HG03175 (cell line): ENCODE measurements around the gene TULP3.

Experiments used
- ATAC-seq: cut with Tn5 transposase; IDR thresholded peaks from one replicate; pipeline ENCODE4 v1.9.1; 2021; ENCODE audit warnings: mild to moderate bottlenecking, moderate library complexity; ENCODE audit not compliant: unreplicated experiment

The TULP3 gene

GRCh38 chr12:2925322-2925995 lies 34.8 kb downstream of the TULP3 start:
- ATAC-seq = no peak

GRCh38 chr12:2930865-2931264 lies 40.2 kb downstream of the TULP3 start:
- ATAC-seq = no peak

GRCh38 chr12:2933586-2933985 lies 42.9 kb downstream of the TULP3 start:
- ATAC-seq = no peak

- ATAC-seq = no peak
Measured at GRCh38 chr12:2934371-2934770, 43.7 kb downstream of the TULP3 start.

GRCh38 chr12:2936301-2936700 lies 45.6 kb downstream of the TULP3 start:
- no peak for ATAC-seq

GRCh38 chr12:2937500-2937899 lies 46.8 kb downstream of the TULP3 start:
- no peak for ATAC-seq

- ATAC-seq = no peak
Measured at GRCh38 chr12:2939191-2939590, 48.5 kb downstream of the TULP3 start.

- no peak for ATAC-seq
Measured at GRCh38 chr12:2940564-2940963, 49.9 kb downstream of the TULP3 start.

- ATAC-seq = no peak
Measured at GRCh38 chr12:2941524-2941923, 50.8 kb downstream of the TULP3 start.

- ATAC-seq = no peak
Measured at GRCh38 chr12:2944401-2945047, 53.8 kb downstream of the TULP3 start.

- ATAC-seq = no peak
Measured at GRCh38 chr12:2949411-2949810, 58.7 kb downstream of the TULP3 start.

GRCh38 chr12:2955888-2956287 lies 65.2 kb downstream of the TULP3 start:
- no peak for ATAC-seq

GRCh38 chr12:2957816-2958431 lies 67.2 kb downstream of the TULP3 start:
- no peak for ATAC-seq

- no peak for ATAC-seq
Measured at GRCh38 chr12:2958432-2959191, 67.9 kb downstream of the TULP3 start.

GRCh38 chr12:2959192-2959504 lies 68.5 kb downstream of the TULP3 start, which contains the start of gene TEAD4:
TEAD4 (plus strand) TSS chr12:2959397.
- ATAC-seq = no peak

- ATAC-seq = no peak
Measured at GRCh38 chr12:2959505-2960389, 69.1 kb downstream of the TULP3 start.

GRCh38 chr12:2960390-2960956 lies 69.8 kb downstream of the TULP3 start:
- no peak for ATAC-seq

- ATAC-seq = no peak
Measured at GRCh38 chr12:2960996-2961616, 70.4 kb downstream of the TULP3 start.

GRCh38 chr12:2961705-2962104 lies 71.0 kb downstream of the TULP3 start:
- no peak for ATAC-seq
